Ovary (tissue), 9 donors: Measurements from ENCODE around the gene EPAS1. TPM values are rescaled to one million over a fixed set of nuclear protein-coding genes. Genes with fewer than 3 reads are reported as not detected.

Experiments used
- DNase-seq, 5 donors: peaks; one replicate each; pipeline ENCODE4 v3.0.0-alpha.2; 2019 to 2020
- H3K27ac ChIP-seq, 2 donors: fragments of 200-600 bp; one replicate each; pipeline versions ENCODE4 v1.5.1 to v1.8.0; 2019 to 2022
- H3K27me3 ChIP-seq: fragments of 200-600 bp; one replicate; pipeline ENCODE4 v1.8.0; 2022
- H3K36me3 ChIP-seq: fragments of 200-600 bp; sonication (generic); one replicate; pipeline ENCODE4 v1.5.1; 2019
- H3K4me1 ChIP-seq: one replicate; pipeline ENCODE4 v1.8.1; 2013; ENCODE audit warnings: mild to moderate bottlenecking, moderate library complexity; ENCODE audit not compliant: insufficient read depth
- H3K4me3 ChIP-seq: fragments of 200-600 bp; sonication (generic); one replicate; pipeline ENCODE4 v1.5.1; 2017
- H3K9me3 ChIP-seq, 2 donors: fragments of 200-600 bp in 1 of 2; sonication (generic) in 1 of 2; one replicate each; pipeline versions ENCODE4 v1.5.1 to v1.8.1; 2013 to 2019; ENCODE audit warnings: mild to moderate bottlenecking in 1 of 2, moderate library complexity in 1 of 2
- EP300 ChIP-seq: sonication (generic); formaldehyde crosslinking; IDR thresholded peaks from one replicate; pipeline ENCODE4 v1.6.1; 2017; ENCODE audit warnings: antibody characterized with exemption
- POLR2A ChIP-seq: fragments of 450-650 bp; IDR thresholded peaks from one replicate; pipeline ENCODE4 v1.6.1; 2017; ENCODE audit warnings: antibody characterized with exemption, mild to moderate bottlenecking, moderate library complexity
- WGBS, 3 donors: extraction: QIAGEN DNeasy Blood & Tissue Kit in 1 of 3; methylation state at CpG; one replicate each; pipeline versions ENCODE4 v1.1.5 to v1.1.7; 2013 to 2017; 5-methylcytosine and 5-hydroxymethylcytosine counted together
- intact Hi-C, 4 donors: fragments of 100-400 bp; cut with DNase I; formaldehyde crosslinking; loops; one replicate each; pipeline versions ENCODE4 v1.11.0 to v1.15.1; 2022 to 2023
- polyA plus RNA-seq, 2 donors: library from polyadenylated mRNA; stranded (reverse); fragments of 200-250 nt in 1 of 2; fragments of 350-450 nt in 1 of 2; fragmentation: Illumina TruSeq in 1 of 2; extraction: RNeasy Lipid Tissue Mini Kit (QIAGEN cat#74804) in 1 of 2; gene quantifications; one replicate each; pipeline ENCODE4 v1.2.3, GENCODE V29; 2013 to 2014
- total RNA-seq, 7 donors: library from RNA; depleted of rRNA in 2 of 7; stranded (reverse); fragments of >200 nt in 2 of 7; fragmentation: NEBNext Ultra II Directional in 3 of 7; extraction: Animal tissue kit (Norgen Biotek cat#: 25700) in 3 of 7; gene quantifications; one replicate each; pipeline versions ENCODE4 v1.1.0 to v1.2.4, GENCODE V29; 2016 to 2023
- TF ChIP-seq, protein P1 (sequence below), 3 donors: fragments of 450-650 bp in 2 of 3; fragments of 200-600 bp in 1 of 3; IDR thresholded peaks; one replicate each; pipeline versions ENCODE4 v1.5.1 to v1.8.0; 2016 to 2022; ENCODE audit warnings: antibody characterized with exemption in 3 of 3, mild to moderate bottlenecking in 1 of 3
- donor health status: DM: no; HTN: no; CAD: no; lungs with moderate emphysema.
- donor health status: DM: no; HTN: no; CAD: no.
- donor health status: Bipolar disorder and iron deficiency.
- donor health status: DM: yes; HTN: yes; CAD: no.
- donor health status: DM: no; HTN: no; CAD: no.
- donor health status: DM: yes; HTN: yes; CAD: no.

The EPAS1 gene
- total and polyA plus RNA-seq, 9 donors: 63.1 to 258 (median 82.7) TPM

DNA sequence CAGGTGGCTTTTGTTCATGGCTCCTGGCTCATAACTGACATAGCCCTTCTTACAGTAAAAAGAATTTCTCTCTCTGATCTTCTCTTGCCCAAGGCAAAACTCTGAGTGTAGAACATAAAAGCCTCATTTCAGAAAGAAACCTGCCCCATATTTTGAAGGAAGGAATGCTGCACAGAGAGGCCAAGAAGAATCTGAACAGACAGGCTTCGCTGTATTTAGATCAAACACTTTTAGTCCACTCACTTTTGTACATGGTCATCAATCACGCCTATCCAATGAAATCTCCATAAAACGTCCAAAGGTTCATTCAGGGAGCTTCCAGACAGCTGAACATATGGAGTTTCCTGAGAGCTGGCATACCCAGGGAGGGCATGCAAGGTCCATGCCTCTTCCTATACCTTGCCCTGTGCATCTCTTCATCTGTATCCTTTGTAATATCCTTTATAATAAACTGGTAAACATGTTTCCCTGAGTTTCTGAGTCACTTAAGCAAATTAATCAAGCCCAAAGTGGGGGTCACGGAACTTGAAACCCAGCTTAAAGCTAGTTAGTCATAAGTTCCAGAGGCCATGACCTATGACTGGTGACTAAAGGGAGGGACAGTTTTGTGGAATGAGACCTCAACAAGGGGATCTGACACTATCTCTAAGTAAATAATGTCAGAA, 119.7 kb downstream of the EPAS1 start:
- H3K9me3 ChIP-seq: no peaks in the 10 kb centered on the region
- intact Hi-C loops: no loop called here

DNA sequence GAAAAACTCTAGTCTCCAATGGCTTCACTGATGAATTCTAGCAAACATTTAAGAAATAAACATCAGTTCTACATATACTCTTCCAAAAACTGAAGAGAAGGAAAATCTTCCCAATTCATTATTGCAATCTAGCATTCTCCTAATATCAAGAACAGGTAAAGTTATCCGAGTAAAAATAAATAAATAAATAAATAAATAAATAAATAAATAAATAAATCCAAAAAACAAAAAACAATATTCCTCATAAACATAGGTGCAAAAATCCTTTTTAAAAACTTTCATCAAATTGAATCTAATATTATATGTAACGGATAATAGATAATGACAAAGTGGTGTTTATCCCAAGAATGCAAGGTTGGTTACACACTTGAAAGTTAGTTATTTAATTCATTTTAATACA, 123.7 kb downstream of the EPAS1 start:
- TF ChIP-seq POLR2A: no peak
- TF ChIP-seq EP300: no peak
- TF ChIP-seq, protein P1, sequence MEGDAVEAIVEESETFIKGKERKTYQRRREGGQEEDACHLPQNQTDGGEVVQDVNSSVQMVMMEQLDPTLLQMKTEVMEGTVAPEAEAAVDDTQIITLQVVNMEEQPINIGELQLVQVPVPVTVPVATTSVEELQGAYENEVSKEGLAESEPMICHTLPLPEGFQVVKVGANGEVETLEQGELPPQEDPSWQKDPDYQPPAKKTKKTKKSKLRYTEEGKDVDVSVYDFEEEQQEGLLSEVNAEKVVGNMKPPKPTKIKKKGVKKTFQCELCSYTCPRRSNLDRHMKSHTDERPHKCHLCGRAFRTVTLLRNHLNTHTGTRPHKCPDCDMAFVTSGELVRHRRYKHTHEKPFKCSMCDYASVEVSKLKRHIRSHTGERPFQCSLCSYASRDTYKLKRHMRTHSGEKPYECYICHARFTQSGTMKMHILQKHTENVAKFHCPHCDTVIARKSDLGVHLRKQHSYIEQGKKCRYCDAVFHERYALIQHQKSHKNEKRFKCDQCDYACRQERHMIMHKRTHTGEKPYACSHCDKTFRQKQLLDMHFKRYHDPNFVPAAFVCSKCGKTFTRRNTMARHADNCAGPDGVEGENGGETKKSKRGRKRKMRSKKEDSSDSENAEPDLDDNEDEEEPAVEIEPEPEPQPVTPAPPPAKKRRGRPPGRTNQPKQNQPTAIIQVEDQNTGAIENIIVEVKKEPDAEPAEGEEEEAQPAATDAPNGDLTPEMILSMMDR (IDR thresholded peaks at IDR 0.05): no peak
- intact Hi-C loops: no loop called here
- Histone ChIP-seq H3K36me3 (no peaks in the 10 kb centered on the region), H3K4me3 (no peak overlapping the region), H3K9me3 (no peaks in the 10 kb centered on the region), H3K27me3 (no peaks in the 10 kb centered on the region), H3K4me1 (no peaks in the 10 kb centered on the region), H3K27ac (no peak overlapping the region)
- 95 to 98% (median 97%) methylated on average over 2 of the region's 2 CpGs for WGBS, 3 donors
- DNase-seq: no peak

More for the DNA sequence above, 119.7 kb downstream of the EPAS1 start:
- 75 to 82% (median 82%) methylated on average over 4 of the region's 4 CpGs for WGBS, 3 donors
- Histone ChIP-seq H3K4me1 (no peaks in the 10 kb centered on the region), H3K36me3 (no peaks in the 10 kb centered on the region), H3K4me3 (no peak overlapping the region), H3K27me3 (no peaks in the 10 kb centered on the region), H3K27ac (no peak overlapping the region)
- DNase-seq: no peak
- TF ChIP-seq POLR2A (no peak), EP300 (no peak)
- TF ChIP-seq, protein P1 (IDR thresholded peaks at IDR 0.05): no peak

DNA sequence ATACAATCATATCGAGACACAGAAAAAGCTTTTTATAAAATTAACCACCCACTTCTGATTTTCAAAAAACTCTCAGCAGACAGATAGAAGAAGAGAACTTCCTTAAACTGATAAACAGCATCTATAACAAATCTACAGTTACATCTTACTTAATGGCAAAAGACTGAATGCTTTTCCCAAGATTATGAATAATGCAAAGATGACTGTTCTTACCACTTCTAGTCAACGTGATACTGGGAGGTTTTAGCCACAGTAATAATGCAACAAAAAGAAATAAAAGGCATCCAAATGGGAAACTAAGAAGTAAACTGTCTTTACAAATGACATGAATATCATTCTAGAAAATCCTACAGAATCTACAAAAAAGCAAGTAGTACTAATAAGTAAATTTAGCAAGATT, 124.2 kb downstream of the EPAS1 start:
- no peak for DNase-seq
- Histone ChIP-seq H3K4me1 (no peaks in the 10 kb centered on the region), H3K9me3 (no peaks in the 10 kb centered on the region), H3K4me3 (no peak overlapping the region), H3K27me3 (no peaks in the 10 kb centered on the region), H3K36me3 (no peaks in the 10 kb centered on the region), H3K27ac (no peak overlapping the region)
- WGBS, 3 donors: 81 to 86% (median 81%) methylated on average over 2 of the region's 2 CpGs
- intact Hi-C loops: no loop called here
- no peak for TF ChIP-seq EP300
- TF ChIP-seq POLR2A: no peak

DNA sequence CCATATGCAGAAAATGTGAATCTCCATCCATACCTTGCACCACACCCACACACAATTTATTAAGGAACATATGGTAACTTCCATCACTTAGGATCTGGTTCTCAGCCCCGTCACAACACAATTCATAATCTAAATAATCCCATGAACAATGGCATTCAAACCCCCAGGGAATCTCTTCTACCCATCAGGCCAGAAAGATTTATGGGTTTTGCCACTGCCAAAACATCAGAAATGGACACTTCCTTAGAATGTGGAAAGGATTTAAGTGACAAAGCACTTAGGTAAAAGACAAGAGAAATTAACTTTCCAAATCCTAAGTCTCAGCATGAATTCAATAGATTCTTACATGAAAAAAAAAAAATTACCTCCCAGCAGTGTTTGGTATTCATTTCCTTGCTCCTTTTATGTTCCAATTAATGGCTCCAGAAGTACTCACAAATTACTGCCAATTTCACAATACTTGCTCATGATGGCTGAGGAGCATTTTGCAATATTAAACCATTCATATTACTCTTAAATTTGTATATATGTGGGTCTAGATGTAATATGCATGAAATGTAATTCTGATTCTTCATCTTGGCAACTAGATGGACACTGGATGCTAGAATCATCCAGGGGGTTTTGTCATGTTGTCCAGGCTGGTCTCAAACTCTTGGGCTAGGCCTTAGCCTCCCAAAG, 125.6 kb downstream of the EPAS1 start:
- Histone ChIP-seq H3K36me3 (no peaks in the 10 kb centered on the region), H3K27me3 (no peaks in the 10 kb centered on the region), H3K9me3 (no peaks in the 10 kb centered on the region), H3K4me1 (no peaks in the 10 kb centered on the region), H3K4me3 (no peak overlapping the region), H3K27ac (no peak overlapping the region)
- 89 to 93% (median 89%) methylated on average over 1 of the region's 1 CpG for WGBS, 3 donors
- no peak for DNase-seq
- intact Hi-C loops: no loop called here
- TF ChIP-seq POLR2A: no peak
- TF ChIP-seq, protein P1 (IDR thresholded peaks at IDR 0.05): no peak
- TF ChIP-seq EP300: no peak

DNA sequence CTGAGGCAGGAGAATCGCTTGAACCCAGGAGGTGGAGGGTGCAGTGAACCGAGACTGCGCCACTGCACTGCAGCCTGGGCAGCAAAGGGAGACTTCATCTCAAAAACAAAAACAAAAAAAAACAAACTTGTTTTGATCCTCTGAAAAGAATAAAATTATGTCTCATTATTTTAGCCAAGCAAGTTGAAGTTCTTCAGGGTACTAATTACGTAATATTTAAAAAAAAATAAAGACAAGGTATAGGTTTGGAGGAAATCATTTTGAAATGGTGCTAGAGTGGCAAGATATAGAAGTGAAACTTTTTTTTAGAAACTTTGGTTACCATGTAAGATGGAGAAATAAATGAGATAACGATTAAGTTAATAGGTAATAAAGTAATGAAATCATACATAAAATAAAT, 127.7 kb downstream of the EPAS1 start:
- H3K27ac ChIP-seq: no peak overlapping the region
- H3K4me3 ChIP-seq: no peak overlapping the region
- no peak for DNase-seq
- no peaks in the 10 kb centered on the region for H3K9me3 ChIP-seq
- H3K36me3 ChIP-seq: no peaks in the 10 kb centered on the region
- intact Hi-C loops: no loop called here
- no peaks in the 10 kb centered on the region for H3K4me1 ChIP-seq
- no peaks in the 10 kb centered on the region for H3K27me3 ChIP-seq
- no peak for TF ChIP-seq POLR2A
- TF ChIP-seq, protein P1 (IDR thresholded peaks at IDR 0.05): no peak
- 82 to 84% (median 84%) methylated on average over 5 of the region's 5 CpGs for WGBS, 3 donors
